Measurements from ENCODE around the gene ISOC1.

ISOC1 gene

DNA sequence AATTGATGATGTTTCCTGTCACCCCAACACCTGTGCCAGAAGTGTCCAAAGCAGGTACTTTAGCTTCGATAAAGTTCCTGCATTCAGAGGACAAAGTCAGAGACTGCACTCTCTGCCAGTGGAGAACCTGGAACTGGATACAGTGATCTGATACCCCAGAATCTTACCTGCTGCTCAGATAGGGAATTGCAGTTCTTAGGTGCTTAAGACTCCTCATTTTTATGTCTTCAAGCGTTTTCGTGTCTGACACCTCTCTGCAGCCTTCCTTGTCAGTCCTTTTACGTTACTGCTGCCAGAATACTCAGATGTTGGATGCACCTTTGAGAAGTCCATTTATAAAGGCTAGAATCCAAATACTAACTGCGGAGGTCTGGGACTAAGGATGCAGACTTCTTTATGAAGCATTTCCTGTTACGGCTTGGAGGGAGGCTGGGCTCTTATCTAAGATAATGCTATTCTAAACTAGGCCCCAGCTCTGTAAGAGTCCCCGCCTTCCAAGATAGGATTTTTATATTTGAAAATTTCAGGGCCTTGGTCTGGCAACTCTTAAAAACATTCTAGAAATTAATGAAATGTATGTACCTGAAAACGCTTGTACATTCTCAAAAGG, 1.9 kb downstream of the ISOC1 start:
- DNase-seq: no peak

DNA sequence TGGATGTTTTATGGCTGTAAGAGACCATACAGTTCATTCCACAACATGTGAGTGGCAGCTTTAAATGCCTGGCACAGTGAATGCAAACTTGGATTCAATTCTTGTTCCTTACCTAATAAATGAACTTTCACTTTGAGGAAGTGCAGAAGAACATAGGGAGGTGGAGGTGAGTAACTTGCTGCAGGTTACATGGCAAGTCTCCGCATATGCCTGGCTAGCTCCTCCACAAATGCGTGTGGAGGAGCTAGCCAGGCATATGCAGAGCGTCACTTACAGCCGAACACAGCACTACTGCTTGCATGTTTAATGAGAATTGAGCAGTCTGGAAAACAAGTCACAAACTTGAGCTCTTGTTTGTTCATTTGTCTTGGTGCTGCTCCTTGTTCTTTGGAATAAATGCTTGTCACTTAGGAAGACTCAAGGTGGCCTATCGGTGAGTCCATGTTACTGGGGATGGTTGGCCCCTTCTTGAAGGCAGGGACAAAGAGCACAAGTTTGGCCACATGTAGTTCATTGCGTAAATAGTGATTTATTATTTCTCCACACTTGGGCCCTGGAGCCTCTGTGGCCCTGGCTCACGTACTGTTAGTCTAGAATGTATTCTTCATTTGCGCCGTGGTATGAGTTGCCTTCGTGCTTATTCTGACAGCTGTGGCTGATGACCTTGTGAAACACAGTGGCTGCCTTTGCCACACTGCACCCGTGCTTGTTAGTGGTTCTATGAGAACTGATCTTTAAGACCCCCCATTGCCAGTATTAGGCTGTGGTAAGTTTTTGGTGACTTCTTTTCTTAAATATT, 3.1 kb downstream of the ISOC1 start:
- no peak for DNase-seq

DNA sequence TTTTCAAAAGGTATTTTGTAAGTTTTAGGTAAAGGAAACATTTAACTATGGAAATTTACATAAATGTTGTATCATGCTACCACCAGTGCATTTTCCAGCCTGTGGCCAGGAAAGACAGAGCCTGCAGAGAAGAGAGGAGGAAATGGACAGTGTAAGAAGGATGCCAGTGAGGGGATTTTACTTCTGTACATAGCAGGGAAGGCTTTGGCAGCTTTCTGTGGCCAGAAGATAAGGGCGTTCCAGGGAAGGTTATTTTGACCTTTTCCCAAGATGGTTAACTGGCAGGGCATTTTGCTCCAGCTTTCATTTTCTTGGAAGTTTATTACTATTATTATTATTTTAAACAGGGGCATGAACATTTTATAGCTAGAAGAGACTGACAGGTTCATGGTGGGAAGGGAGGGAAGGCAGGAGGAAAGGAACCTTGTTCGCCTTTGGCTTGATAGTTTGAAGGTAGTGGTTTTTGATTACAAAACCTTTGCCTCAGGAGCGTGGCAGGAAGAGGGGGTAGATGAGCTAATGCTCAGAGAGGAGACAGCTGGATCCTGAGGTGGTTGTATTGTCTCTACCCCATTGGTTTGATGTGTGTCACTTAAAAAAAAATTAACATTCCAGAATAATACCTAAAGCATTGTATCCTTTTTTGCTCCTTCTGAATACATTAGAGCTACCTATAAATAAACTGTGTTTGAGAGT, 4.1 kb downstream of the ISOC1 start:
- DNase-seq: no peak

DNA sequence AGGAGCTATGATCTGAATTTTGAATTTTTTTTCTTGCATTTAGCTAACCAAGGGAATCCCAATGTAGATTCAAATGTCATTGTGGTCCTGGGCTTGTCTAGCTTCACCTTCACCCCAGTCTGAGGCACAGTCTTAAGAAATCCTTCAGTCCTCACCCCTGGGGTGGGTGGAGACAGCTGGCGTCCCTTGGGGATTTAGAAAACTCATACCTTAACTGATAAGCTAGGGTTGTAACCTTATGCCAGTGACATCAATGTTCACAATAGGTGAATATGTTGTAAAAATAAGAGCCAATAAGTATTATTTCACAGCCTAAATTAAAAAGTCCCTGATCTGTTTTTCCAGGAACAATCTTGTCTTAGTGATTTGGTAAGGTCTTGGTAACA, 4.6 kb downstream of the ISOC1 start:
- no peak for DNase-seq

DNA sequence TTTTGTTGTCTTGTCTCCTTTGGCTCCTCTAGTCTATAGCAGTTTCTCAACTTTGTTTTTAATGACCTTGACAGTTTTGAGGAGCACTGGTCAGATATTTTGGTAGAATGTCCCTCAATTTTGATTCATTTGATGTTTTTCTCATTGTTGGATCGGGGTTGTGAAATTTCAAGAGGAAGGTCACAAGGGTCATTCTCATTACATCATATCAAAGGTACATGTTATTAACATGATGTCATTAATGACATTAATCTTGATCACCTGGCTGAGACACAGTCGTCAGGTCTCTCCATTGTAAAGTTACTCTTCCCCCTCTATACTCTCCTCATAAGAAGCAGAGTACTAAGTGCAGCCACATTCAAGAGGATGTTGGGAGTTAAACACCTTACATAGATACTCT, 7.2 kb downstream of the ISOC1 start:
- DNase-seq: no peak

DNA sequence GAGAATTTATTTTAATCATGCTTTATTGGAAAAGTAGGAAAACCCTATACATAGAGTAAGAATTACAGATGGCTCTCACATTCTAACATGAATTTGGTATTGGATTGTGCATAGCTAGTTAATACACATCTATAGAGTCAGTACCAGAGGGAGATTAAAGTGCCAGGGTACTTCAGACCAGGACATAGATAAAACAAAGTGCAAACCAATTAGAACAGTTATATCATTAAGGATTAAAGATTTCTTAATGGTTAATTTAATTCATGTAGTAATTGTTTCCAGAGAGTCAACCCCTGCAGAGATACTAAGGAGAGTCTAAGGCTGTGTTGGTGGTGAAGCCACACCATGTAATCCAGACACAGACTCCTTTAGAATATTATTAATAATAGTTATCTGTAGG, 8.8 kb downstream of the ISOC1 start:
- DNase-seq: no peak

DNA sequence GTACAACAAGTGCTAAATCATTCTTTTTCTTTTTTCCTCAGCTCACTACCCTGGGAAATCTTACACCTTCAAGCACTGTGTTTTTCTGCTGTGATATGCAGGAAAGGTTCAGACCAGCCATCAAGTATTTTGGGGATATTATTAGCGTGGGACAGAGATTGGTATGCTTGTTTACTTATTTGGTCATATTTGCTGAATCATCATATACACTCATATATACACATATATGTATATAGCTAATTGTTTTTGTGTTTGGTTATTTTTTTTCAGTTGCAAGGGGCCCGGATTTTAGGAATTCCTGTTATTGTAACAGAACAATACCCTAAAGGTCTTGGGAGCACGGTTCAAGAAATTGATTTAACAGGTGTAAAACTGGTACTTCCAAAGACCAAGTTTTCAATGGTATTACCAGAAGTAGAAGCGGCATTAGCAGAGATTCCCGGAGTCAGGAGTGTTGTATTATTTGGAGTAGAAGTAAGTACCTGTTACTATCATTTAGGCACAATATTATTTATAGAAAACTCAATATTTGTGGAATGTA, 10.4 kb downstream of the ISOC1 start:
- DNase-seq: no peak

DNA sequence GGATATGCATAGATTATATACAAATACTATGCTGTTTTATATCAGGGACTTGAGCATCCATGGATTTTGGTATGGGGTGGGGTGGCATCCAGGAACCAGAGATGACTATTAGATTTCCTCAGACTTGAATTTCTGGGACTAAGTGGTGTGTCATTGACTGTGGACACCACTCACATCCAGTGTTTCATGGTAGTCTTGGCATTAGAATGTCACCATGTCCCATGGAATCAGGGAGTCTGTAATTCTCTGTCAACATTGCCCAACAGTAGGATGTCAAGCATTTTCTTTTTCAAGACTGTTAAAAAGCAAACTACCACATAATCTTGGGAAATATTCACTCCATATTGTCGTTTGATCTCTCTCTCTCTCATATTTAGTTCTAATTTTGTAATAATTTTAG, 13.1 kb downstream of the ISOC1 start:
- no peak for DNase-seq

DNA sequence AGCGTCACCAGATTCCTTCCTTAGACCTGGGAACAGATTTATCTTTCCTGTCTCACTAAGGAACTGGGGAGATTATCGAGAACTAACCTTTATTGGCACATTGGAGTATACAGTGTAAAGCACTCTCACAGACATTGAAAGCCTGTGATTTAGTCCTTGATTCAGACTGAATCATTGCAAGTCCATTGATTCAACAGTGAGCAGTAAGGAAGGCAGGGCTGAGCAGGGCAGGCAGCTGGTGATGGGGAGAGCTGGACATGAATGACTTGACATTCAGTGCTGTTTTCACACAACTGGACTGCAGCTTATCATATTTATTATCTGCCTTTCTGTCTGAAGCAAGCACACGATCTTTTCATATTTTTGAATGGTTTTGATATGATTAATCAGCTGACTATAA, 16.2 kb downstream of the ISOC1 start:
- DNase-seq: no peak

DNA sequence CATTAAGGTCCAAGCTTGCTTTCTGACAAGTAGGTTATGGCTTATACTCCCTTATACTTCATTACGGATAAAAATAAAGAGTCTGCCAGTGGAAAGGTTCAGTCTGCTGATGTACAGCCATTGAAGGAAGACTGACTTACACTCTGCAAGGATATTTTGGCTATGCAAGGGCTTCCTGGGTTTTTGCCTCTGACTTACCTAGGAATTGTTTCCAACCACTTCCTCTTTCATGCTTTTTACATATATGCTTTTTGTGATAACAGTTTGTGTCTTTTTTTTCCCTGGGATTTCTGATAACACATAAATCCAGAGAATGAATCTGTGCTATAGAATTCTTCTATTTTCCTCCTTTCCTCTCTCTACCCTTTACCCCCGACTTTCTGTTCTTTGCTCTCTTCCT, 16.8 kb downstream of the ISOC1 start:
- DNase-seq: no peak

DNA sequence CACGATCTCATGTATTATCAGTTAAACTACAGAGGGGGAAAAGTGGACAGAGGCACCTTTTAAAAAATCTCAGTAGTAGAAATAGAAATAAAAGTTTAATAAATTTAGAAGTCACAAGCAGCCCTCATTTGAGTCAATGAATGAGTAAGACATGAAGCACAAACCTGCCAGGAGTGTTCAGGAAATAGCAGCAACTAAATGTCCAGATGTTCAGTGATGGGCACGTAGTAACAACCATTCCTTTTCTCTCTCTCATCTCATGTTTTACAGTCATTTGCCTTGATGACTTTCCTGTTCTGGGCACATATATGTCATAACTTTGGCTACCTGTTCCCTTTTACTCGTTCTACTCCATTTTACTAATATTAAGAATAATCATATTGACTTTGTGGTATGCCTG, 17.7 kb downstream of the ISOC1 start:
- DNase-seq: no peak

DNA sequence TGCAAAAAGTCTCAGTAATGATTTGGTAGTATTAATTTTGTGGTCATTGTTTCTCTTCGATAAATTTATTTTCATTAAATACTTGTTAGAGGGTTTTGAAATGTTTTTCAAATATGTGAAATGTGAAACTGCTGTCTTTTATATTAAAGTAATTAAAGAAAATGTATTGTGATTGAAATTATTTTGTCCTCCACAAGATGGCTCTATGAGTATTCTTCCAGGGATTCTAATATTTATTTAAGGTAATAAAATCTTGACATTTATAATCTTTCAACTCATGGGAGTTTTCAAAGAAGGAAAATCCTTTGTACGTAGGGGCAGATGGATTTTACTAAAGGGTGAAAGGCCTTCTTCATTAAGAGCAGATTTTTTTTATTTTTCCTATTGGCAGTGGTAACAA, 19.3 kb downstream of the ISOC1 start:
- no peak for DNase-seq

DNA sequence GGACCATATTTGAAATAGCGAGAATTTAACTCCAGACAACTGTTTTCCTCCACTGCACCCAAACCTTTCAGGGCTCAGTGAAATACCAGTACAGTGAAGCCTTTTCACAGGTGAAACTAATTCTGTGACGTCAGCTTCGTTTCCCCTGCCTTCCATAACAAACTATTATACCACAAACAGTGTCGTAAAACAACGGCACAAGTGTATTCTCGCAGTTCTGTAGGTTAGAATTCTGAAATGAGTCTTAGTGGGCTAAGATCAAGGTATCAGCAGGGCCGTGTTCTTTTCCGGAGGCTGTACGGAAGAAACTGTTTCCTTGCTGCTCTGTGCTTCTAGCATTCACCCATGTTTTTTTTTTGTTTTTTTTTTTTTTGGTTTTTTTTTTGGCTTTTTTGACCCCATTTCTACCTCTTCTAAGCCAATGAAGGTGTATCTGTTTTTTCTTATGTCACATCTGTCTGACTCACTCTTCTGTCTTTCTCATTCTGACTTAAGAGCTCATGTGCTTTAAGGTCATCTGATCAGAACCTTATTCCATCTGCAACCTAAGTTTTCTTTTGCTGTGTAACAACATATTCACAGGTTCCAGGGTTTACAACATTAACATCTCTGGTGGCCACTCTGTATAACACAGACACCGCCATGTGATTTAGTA, 20.1 kb downstream of the ISOC1 start:
- DNase-seq: no peak

DNA sequence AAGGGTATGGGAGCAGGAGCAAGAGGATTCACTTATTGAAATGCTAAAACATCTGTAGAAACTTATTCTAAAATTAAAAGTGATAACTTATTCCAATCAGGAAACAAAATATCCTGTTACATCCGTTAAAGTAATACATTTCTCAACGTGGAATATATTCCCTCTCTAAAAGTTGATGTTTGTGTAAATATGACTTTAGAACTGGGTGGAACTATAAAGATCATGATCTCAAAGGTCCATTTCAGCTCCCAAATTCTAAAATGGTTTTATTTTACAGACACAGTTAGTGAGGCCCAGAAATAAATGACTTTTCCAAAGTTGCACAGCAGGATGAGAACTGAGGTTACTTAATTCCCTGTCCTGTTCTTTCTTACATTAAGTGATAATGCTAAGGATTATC, 21.1 kb downstream of the ISOC1 start:
- DNase-seq: no peak

DNA sequence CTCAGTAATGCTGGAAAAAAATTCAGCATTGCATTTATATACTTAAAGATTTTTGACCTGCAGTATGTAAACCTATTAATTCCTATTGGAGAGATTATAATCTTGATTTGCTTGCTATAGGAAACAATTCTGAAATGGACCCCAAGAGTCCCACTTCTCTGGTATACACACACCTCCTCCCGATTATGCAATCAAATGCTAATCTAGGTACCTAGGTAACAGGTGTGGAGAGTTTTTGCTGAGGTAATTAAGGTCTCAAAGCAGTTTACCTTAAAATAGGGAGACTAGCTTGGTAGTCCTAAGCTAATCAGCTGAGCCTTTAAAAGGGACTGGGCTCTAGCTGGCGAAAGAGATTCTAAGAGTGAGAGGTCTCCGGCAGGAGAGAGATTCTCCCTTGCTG, 22.2 kb downstream of the ISOC1 start:
- no peak for DNase-seq

DNA sequence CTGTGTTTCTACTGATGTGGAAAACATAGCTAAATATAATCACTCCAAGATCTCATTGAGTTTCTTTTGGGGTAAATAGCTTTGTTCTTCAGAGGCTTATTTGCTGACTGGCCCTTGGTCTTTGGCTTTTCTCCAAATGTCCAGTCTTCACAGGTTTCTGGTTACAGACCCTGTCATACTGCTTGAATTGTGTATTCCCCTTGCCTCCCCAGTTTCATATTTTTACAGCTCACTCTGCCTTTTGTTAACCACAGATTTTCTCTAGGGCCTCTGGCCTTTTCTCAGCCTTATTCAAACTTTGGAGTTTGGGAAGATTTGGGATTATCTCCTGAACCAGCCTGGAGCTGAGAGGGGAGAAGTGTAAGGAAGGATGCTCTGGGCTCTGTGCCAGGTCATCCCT, 23.9 kb downstream of the ISOC1 start:
- no peak for DNase-seq

DNA sequence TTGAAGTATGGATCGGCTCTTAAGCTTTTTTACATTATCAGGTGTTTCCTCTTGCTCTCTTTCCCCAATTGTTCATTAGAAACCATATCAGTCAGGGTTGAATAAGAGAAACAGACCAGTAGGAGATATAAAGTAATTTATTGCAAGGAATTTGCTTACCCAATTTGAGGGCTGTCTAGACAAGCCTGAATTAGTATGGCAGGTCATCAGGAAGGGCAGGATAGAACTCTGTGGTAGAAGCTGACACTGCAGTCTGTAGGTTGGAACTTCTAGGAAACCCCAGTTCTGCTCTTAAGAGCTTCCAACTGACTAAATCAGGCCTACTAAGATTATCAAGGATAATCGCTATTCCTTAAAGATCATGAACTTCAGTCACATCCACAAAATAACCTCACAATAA, 24.3 kb downstream of the ISOC1 start:
- DNase-seq: no peak

DNA sequence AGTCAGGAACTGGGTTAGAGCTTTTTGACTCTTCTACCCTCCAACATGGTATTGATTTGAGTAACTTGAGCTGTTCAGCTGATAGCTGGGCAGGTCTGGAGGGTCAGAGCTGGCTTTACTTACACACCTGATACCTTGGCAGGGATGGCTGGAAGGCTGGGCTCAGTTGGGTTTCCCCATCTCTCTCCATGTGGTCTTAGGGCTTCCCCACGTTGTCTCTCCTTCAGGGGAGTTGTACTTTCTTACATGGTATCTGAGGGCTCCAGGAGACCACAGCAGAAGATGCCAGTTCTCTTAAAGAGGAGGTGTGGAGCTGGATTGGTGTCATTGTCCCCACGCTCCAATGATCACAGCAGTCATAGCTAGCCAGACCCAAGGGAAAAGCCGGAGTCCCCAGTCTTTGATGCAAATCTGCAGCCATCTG, 25.6 kb downstream of the ISOC1 start:
- DNase-seq: no peak

DNA sequence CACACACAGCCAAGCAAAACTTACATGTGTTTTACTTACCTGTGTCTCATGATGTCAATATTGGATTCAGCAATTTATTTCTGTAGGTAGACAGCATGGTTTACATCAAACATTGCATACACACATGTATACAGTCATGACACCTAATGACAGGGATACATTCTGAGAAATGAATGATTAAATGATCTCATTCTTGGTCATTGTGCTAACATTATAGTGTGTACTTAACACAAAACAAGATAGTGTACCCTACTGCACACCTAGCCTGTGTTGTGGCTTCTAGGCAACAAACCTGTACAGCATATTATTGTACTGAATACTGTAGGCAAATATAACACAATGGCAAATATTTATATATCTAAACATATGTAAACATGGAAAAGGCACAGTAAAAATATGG, 28.0 kb downstream of the ISOC1 start:
- no peak for DNase-seq

DNA sequence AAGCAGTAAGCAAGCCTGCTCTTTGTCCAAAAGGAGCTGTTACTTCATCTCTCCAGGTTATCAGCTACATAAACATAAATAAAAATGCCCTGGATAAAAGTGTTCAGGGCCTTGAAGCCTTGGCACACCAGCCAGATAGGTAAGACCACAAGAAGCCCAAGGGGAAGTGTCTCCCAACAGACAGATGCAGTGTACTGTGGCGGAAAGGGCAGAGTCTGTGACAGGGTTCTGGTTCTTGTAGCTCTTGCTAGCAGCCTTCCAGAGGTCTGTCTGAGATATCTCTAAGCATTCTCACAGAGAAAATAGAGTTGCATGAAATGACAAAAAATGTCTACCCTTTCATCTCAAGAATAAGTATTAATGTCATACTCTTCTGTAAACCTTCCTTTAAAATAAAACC, 30.1 kb downstream of the ISOC1 start:
- DNase-seq: no peak

DNA sequence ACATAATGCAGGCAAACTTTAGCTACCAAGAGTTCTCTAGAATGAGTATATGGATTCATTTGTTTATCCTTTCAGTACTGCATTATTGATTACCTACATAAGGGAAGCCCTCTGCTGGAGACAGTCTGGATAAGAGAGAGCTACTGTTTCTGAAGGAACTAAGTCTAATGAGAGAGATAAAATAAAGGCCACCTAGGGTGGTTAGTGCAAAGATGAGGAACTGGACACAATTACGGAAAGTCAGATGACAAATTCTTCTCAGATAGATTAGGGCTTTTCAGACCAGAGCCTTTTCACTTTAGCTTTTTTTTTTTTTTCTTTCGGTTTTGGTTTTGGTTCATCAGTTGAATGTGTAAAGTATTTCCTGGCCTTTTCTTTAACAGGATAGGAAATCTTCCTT, 31.3 kb downstream of the ISOC1 start:
- DNase-seq: no peak

DNA sequence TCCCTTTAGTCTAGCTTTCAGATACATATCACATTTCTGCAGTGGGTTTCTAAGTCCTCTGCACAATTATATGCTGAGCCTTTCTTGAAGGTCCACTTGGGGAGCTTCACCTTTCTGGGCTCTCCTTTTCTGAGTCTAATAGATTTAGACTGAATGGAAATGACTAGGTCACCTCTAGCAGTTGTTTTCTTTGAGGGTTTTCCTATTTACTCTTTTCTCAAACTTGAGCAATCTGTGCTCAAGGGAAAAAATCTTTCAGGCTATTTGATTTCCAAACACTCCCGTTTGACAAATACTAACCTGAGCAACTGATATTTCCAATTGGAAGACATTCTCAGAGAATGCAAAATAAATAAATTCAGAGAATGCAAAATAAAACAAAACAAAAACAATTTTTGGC, 39.0 kb downstream of the ISOC1 start:
- no peak for DNase-seq

DNA sequence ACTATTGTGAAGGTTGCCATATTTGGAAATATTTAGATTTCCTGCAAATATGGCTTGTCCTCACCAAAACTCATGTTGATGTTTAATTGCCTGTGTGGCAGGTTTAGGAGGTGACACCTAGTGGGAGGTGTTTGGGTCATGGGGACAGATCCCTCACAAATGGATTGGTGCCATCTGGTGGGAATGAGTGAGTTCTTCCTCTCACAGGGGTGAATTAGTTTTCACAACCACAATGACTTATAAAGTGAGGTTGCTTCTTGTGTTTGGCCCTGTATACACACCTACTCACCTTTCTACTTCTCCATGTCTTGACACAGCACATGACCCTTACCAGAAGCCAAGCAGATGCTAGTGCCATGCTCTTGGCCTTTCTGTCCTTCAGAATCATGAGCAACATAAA, 41.1 kb downstream of the ISOC1 start:
- DNase-seq: no peak

DNA sequence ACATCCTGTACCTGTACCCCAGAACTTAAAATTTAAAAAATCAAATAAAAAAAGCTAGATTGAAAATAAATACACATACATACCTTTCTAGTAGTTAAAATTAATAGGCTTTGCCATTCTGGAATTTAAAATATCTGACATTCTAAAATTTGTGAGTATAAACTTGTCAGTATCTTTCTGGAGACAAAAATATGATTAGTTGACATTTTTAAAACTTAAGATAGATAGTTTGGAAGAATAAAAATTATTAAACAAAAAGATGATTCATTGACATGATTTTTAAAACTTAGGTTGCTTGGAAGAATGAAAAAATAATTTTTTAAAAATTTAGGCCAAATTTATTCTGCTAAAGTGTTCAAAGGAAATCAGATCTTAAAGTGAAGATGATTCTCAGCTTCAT, 43.1 kb downstream of the ISOC1 start:
- no peak for DNase-seq
